Ascending aorta (tissue), 2 donors: ENCODE data around the gene SERPINB5. TPM values are rescaled to one million over a fixed set of nuclear protein-coding genes. Genes with fewer than 3 reads are reported as not detected.

Source experiments
- DNase-seq, 2 donors: peaks; one replicate each; pipeline ENCODE4 v3.0.0-alpha.2; 2019; ENCODE audit warnings: low spot score in 2 of 2
- H3K27ac ChIP-seq, 2 donors: fragments of 200-600 bp; sonication (generic); one replicate each; pipeline ENCODE4 v1.5.1; 2016 to 2017; ENCODE audit warnings: mild to moderate bottlenecking in 1 of 2
- H3K27me3 ChIP-seq: fragments of 200-600 bp; sonication (generic); one replicate; pipeline ENCODE4 v1.5.1; 2017
- H3K36me3 ChIP-seq, 2 donors: fragments of 200-600 bp; sonication (generic); one replicate each; pipeline ENCODE4 v1.5.1; 2016
- H3K4me1 ChIP-seq, 2 donors: fragments of 200-600 bp; sonication (generic); one replicate each; pipeline ENCODE4 v1.5.1; 2016 to 2017; ENCODE audit warnings: mild to moderate bottlenecking in 1 of 2
- H3K4me3 ChIP-seq, 2 donors: fragments of 200-600 bp; sonication (generic); one replicate each; pipeline ENCODE4 v1.5.1; 2016 to 2017; ENCODE audit warnings: mild to moderate bottlenecking in 1 of 2
- H3K9me3 ChIP-seq, 2 donors: fragments of 200-600 bp; sonication (generic); one replicate each; pipeline ENCODE4 v1.5.1; 2016
- intact Hi-C: fragments of 100-400 bp; cut with DNase I; formaldehyde crosslinking; loops from one replicate; pipeline ENCODE4 v1.15.1; 2023
- total RNA-seq: library from RNA; depleted of rRNA; stranded (reverse); fragments of >200 nt; gene quantifications from one replicate; pipeline ENCODE4 v1.1.0, GENCODE V29; 2016
- TF ChIP-seq, protein P1 (sequence below), 3 experiments: fragments of 200-600 bp in 2 of 3; fragments of 450-650 bp in 1 of 3; sonication (generic) in 2 of 3; IDR thresholded peaks; one replicate each; pipeline ENCODE4 v1.5.1; 2016 to 2019; ENCODE audit warnings: antibody characterized with exemption in 3 of 3, mild to moderate bottlenecking in 1 of 3, moderate library complexity in 1 of 3

SERPINB5 gene
- total RNA-seq, 1 donor from 2014 or later: not detected

DNA sequence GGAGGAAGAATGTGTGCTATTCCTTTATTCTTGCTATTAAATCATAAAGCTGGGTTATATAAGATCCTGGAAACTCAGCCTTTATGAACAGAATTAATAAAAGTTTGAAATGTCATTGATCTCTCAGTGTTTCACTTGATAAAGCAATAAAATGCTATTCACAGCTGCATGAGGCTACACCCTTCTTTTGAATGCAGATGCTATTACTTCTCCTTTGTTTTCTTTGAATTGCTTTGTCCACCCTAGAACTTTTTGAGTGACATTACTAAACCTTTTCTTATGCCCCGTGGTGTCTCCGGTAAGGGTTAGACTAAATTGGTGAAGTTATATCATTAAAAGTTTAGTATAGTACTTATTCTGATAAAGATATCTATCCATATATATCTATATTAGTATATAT lies 18.9 kb downstream of the SERPINB5 start:
- TF ChIP-seq, protein P1, sequence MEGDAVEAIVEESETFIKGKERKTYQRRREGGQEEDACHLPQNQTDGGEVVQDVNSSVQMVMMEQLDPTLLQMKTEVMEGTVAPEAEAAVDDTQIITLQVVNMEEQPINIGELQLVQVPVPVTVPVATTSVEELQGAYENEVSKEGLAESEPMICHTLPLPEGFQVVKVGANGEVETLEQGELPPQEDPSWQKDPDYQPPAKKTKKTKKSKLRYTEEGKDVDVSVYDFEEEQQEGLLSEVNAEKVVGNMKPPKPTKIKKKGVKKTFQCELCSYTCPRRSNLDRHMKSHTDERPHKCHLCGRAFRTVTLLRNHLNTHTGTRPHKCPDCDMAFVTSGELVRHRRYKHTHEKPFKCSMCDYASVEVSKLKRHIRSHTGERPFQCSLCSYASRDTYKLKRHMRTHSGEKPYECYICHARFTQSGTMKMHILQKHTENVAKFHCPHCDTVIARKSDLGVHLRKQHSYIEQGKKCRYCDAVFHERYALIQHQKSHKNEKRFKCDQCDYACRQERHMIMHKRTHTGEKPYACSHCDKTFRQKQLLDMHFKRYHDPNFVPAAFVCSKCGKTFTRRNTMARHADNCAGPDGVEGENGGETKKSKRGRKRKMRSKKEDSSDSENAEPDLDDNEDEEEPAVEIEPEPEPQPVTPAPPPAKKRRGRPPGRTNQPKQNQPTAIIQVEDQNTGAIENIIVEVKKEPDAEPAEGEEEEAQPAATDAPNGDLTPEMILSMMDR (IDR thresholded peaks at IDR 0.05): no peak
- H3K27ac ChIP-seq: no peak overlapping the region
- intact Hi-C loops: no loop called here

DNA sequence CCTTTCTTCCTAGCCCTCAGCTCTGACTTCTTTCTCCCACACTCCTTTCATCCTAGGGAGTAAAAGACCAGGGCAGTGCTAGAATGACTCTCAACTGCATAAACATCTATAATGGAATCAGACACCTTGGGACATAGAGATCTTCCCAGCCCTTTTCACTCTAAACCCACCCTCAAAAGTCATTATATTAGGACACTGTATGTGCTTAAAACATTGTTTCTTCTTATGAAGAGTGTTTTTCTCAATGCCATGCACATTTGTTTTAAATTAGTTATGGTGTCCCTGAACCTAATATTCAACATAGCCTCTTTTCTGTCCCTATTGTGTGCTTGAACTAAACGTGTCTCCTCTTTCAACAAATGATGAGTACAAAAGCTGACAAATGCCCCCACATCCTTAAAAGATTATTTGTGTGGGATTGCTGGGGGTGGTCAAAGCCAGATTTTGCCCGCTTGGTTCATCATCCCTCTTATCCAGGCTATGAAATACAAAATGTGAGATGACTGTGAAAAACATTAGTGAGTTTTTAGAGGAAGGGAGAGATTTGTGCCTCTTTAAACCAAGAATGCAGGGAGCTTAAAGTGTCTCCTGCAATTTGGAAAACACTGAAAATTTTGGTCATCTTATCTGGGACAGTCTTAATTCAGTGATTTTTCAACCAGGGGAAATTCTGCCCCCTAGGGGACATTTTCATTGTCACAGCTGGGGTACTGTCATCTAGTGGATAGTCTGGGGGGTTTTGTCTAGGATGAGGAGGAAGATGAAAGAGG lies 29.0 kb downstream of the SERPINB5 start:
- DNase-seq: no peak
- no peak overlapping the region for H3K27ac ChIP-seq
- no peaks in the 10 kb centered on the region for H3K36me3 ChIP-seq
- no peak overlapping the region for H3K4me3 ChIP-seq
- no peaks in the 10 kb centered on the region for H3K9me3 ChIP-seq
- intact Hi-C loops: no loop called here
- TF ChIP-seq, protein P1 (IDR thresholded peaks at IDR 0.05): peak in 2 of 3 experiments; percentile 4 to 29
- H3K4me1 ChIP-seq: no peaks in the 10 kb centered on the region
- H3K27me3 ChIP-seq: no peaks in the 10 kb centered on the region

More for the DNA sequence above, 18.9 kb downstream of the SERPINB5 start:
- Histone ChIP-seq H3K9me3 (no peaks in the 10 kb centered on the region), H3K4me1 (no peaks in the 10 kb centered on the region), H3K27me3 (no peaks in the 10 kb centered on the region), H3K4me3 (no peak overlapping the region), H3K36me3 (no peaks in the 10 kb centered on the region)
- no peak for DNase-seq

DNA sequence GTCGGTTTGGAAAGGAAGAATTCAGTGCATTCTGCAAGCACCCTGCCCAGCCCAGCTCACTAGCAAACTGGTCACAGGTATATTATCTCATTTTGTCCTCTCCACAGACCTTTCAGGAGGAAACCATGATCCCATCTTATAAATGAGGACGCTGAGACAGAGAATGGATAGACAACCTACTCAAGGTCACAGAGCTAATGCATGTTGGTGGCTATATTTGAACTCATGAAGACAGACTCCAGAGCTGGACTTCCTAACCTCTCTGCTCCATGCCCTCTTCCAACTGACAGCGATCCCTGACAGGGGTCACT lies 29.5 kb downstream of the SERPINB5 start:
- no peak overlapping the region for H3K4me3 ChIP-seq
- no peak for DNase-seq
- no peaks in the 10 kb centered on the region for H3K4me1 ChIP-seq
- TF ChIP-seq, protein P1 (IDR thresholded peaks at IDR 0.05): no peak
- H3K9me3 ChIP-seq: no peaks in the 10 kb centered on the region
- H3K27me3 ChIP-seq: no peaks in the 10 kb centered on the region
- intact Hi-C loops: no loop called here
- H3K27ac ChIP-seq: no peak overlapping the region
- H3K36me3 ChIP-seq: no peaks in the 10 kb centered on the region

DNA sequence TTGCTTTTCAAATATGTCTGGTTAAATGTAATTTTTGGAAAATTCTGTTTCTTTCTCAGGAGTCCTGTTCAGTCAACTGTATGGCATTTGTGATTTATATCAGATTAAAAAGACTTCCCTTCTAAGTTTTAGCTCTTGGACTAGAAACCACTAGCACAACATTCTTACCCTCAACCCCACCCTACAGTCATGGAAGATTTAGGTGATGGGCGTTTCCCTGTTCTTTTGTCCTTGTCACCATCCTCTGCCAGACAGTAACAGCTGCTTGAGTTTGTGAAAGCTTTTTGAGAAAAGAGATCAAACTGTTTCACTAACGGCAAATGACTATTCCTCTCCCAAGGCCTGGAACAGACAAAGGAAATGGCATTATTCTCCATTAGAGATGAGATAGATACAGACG lies 31.8 kb downstream of the SERPINB5 start:
- TF ChIP-seq, protein P1 (IDR thresholded peaks at IDR 0.05): no peak
- Histone ChIP-seq H3K27ac (no peak overlapping the region), H3K4me1 (no peaks in the 10 kb centered on the region), H3K36me3 (no peaks in the 10 kb centered on the region), H3K27me3 (no peaks in the 10 kb centered on the region), H3K9me3 (no peaks in the 10 kb centered on the region), H3K4me3 (no peak overlapping the region)
- no peak for DNase-seq
- intact Hi-C loops: no loop called here

DNA sequence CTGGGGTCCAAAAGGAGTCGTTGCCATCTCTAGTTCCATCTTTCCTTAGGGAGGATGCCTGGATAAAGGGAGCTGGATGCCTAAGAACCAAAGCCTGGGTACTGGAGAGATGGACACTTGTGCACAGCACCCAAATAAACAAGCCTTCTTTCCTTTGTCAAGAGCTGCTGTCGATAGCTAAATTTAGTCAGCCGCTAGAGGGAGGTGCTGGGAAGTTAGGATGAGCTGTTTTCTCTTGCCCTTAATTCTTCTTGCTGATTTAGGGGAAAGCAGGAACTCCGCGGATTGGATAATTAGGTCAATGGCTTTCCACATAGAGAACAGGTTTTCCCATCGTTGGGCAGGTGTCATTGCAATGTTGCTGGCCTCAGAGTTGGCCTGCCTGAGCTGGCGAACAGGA lies 34.5 kb downstream of the SERPINB5 start:
- intact Hi-C loops: no loop called here
- no peak overlapping the region for H3K27ac ChIP-seq
- DNase-seq: no peak
- TF ChIP-seq, protein P1 (IDR thresholded peaks at IDR 0.05): no peak
- H3K27me3 ChIP-seq: no peaks in the 10 kb centered on the region
- no peaks in the 10 kb centered on the region for H3K9me3 ChIP-seq
- H3K36me3 ChIP-seq: no peaks in the 10 kb centered on the region
- no peak overlapping the region for H3K4me3 ChIP-seq
- no peaks in the 10 kb centered on the region for H3K4me1 ChIP-seq

DNA sequence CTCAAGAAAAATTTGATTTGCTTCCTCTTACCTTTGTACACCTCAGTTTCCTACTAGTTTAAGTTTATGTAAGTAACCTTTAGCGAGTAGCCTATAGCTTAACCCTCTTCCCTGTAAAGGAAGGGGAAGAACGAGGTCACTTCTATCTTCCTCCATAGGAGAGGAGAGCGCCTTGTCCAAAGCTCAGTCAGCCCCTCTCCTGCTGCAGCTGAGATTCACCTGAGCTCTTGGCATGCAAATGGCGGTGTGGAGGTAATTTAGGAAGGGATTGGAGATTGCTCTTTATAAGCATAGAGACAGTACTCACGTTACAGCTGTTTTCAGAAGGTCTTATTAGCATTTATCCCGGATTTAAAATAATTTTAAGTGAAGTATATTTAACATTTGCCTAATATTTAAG lies 37.6 kb downstream of the SERPINB5 start:
- no peak overlapping the region for H3K4me3 ChIP-seq

More for the DNA sequence above, 37.6 kb downstream of the SERPINB5 start:
- Histone ChIP-seq H3K4me1 (no peaks in the 10 kb centered on the region), H3K27me3 (no peaks in the 10 kb centered on the region), H3K27ac (no peak overlapping the region), H3K9me3 (no peaks in the 10 kb centered on the region), H3K36me3 (no peaks in the 10 kb centered on the region)
- no peak for DNase-seq
- intact Hi-C loops: no loop called here
- TF ChIP-seq, protein P1 (IDR thresholded peaks at IDR 0.05): no peak
